Neural cell (in vitro differentiated cells): ENCODE data around the gene AKAP9.
"Not testable (repeated sequence)": the region's sequence is repeated elsewhere in the genome, so short reads cannot be mapped to it uniquely, and the experiment has no call there.

Source experiments
- EP300 ChIP-seq: fragments of 450-650 bp; conservative IDR thresholded peaks from 2 replicates; pipeline ENCODE4 v1.6.1; 2014; ENCODE audit warnings: antibody characterized with exemption, mild to moderate bottlenecking, moderate library complexity; ENCODE audit not compliant: poor library complexity, severe bottlenecking
- EZH2 ChIP-seq: fragments of 200-600, 300-800 bp; shearing (Covaris generic), sonication (generic); IDR thresholded peaks from 2 replicates; pipeline ENCODE4 v1.6.1; 2014; ENCODE audit warnings: antibody characterized with exemption, low read length, borderline replicate concordance, mild to moderate bottlenecking; ENCODE audit not compliant: insufficient read depth, poor library complexity, severe bottlenecking
- POLR2AphosphoS5 ChIP-seq: IDR thresholded peaks from 2 replicates; pipeline ENCODE4 v1.6.1; 2012
- RAD21 ChIP-seq: fragments of 450-650 bp; conservative IDR thresholded peaks from 2 replicates; pipeline ENCODE4 v1.6.1; 2014; ENCODE audit warnings: antibody characterized with exemption, mild to moderate bottlenecking, moderate library complexity
- TAF1 ChIP-seq: IDR thresholded peaks from 2 replicates; pipeline ENCODE4 v1.6.1; 2012; ENCODE audit warnings: low read depth
- TF ChIP-seq, protein P1 (sequence below): fragments of 450-650 bp; IDR thresholded peaks from 2 replicates; pipeline ENCODE4 v1.5.1; 2014; ENCODE audit warnings: antibody characterized with exemption, mild to moderate bottlenecking, moderate library complexity; ENCODE audit not compliant: poor library complexity, severe bottlenecking

DNA sequence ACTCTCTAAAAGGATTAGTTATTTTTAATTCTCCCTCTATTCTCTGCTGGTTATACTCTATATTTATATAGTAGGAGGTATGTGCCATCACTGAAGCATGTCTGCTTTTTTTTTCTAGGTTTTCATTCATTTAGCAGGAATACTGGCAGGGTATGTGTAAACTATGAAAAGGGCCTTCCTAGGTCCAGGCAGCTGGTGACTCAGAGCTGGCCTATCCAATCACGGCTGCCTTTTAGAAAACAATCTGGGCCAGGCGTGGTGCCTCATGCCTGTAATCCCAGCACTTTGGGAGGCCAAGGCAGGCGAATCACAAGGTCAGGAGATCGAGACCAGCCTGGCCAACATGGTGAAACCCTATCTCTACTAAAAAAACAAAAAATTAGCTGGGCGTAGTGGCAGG, 162.2 kb downstream of the AKAP9 start:
- not testable (repeated sequence) for TF ChIP-seq EP300, EZH2, POLR2AphosphoS5, RAD21, TAF1
- TF ChIP-seq, protein P1, sequence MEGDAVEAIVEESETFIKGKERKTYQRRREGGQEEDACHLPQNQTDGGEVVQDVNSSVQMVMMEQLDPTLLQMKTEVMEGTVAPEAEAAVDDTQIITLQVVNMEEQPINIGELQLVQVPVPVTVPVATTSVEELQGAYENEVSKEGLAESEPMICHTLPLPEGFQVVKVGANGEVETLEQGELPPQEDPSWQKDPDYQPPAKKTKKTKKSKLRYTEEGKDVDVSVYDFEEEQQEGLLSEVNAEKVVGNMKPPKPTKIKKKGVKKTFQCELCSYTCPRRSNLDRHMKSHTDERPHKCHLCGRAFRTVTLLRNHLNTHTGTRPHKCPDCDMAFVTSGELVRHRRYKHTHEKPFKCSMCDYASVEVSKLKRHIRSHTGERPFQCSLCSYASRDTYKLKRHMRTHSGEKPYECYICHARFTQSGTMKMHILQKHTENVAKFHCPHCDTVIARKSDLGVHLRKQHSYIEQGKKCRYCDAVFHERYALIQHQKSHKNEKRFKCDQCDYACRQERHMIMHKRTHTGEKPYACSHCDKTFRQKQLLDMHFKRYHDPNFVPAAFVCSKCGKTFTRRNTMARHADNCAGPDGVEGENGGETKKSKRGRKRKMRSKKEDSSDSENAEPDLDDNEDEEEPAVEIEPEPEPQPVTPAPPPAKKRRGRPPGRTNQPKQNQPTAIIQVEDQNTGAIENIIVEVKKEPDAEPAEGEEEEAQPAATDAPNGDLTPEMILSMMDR = not testable (repeated sequence)
